C4-2B (cell line): ENCODE measurements around the gene RPS2.

Experiments
- ZFX ChIP-seq: fragments of 450-650 bp; IDR thresholded peaks from 2 replicates; pipeline ENCODE4 v1.6.1; 2017
- TF ChIP-seq, protein P1 (sequence below): fragments of 450-650 bp; conservative IDR thresholded peaks from 2 replicates; pipeline ENCODE4 v1.5.1; 2017; ENCODE audit warnings: mild to moderate bottlenecking

GRCh38 chr16:1961651-1962067 is 3.0 kb downstream of the RPS2 start:
- TF ChIP-seq, protein P1, sequence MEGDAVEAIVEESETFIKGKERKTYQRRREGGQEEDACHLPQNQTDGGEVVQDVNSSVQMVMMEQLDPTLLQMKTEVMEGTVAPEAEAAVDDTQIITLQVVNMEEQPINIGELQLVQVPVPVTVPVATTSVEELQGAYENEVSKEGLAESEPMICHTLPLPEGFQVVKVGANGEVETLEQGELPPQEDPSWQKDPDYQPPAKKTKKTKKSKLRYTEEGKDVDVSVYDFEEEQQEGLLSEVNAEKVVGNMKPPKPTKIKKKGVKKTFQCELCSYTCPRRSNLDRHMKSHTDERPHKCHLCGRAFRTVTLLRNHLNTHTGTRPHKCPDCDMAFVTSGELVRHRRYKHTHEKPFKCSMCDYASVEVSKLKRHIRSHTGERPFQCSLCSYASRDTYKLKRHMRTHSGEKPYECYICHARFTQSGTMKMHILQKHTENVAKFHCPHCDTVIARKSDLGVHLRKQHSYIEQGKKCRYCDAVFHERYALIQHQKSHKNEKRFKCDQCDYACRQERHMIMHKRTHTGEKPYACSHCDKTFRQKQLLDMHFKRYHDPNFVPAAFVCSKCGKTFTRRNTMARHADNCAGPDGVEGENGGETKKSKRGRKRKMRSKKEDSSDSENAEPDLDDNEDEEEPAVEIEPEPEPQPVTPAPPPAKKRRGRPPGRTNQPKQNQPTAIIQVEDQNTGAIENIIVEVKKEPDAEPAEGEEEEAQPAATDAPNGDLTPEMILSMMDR = no peak
- TF ChIP-seq ZFX = no peak; the same call in 1 of the 2 replicates
